CD4-positive, alpha-beta T cell treated with Interleukin-15 for 1 hour (primary cell): ENCODE results near the gene CDCA4.
A peak's percentile ranks its signal among the peaks of the same experiment; 100 is the strongest.

ENCODE experiments used
- DNase-seq: peaks from one replicate; pipeline ENCODE4 v3.0.0-alpha.2; 2020

CDCA4 gene

GRCh38 chr14:104985675-104986486, 35.0 kb downstream of the CDCA4 start, which contains the start of gene CLBA1:
TSS of gene CLBA1 (plus strand) at chr14:104985788. CDS start at chr14:104986432, 644 bp downstream.
- peak; percentile 93 for DNase-seq

- no peak for DNase-seq
Observed at GRCh38 chr14:104984056-104984894, 36.6 kb downstream of the CDCA4 start.

- no peak for DNase-seq
Observed at GRCh38 chr14:104983231-104983721, 37.6 kb downstream of the CDCA4 start.

- no peak for DNase-seq
Observed at GRCh38 chr14:104982548-104983230, 38.2 kb downstream of the CDCA4 start.

GRCh38 chr14:104981699-104982541, 39.0 kb downstream of the CDCA4 start:
- DNase-seq: no peak

- DNase-seq: peak; percentile 14
Observed at GRCh38 chr14:104980611-104981531, 40.0 kb downstream of the CDCA4 start.

GRCh38 chr14:104979758-104980610, 40.9 kb downstream of the CDCA4 start:
- no peak for DNase-seq

- no peak for DNase-seq
Observed at GRCh38 chr14:104978746-104979691, 41.9 kb downstream of the CDCA4 start.

GRCh38 chr14:104977681-104978653, 42.9 kb downstream of the CDCA4 start, which contains the start of gene AHNAK2:
TSS of gene AHNAK2 (minus strand) at chr14:104978374. CDS start at chr14:104978237, 137 bp downstream.
- DNase-seq: peak; percentile 56

- DNase-seq: no peak
Observed at GRCh38 chr14:104977008-104977680, 43.7 kb downstream of the CDCA4 start.

GRCh38 chr14:104976198-104977007, 44.5 kb downstream of the CDCA4 start:
- peak; percentile 83 for DNase-seq

GRCh38 chr14:104975481-104976197, 45.2 kb downstream of the CDCA4 start:
- no peak for DNase-seq

GRCh38 chr14:104974665-104975390, 46.1 kb downstream of the CDCA4 start:
- DNase-seq: no peak

GRCh38 chr14:104974146-104974541, 46.7 kb downstream of the CDCA4 start:
- no peak for DNase-seq
